Calu3 (cell line): ENCODE data around the gene TIAL1. TPM values are rescaled to one million over a fixed set of nuclear protein-coding genes. Genes with fewer than 3 reads are reported as not detected.

Experiments used
- BruUV-seq: library from RNA; stranded (reverse); fragments of 400-500 nt; replicated peaks from 2 replicates; lab custom pipeline; 2021; lab: Mats Ljungman, UMichigan
- CTCF ChIA-PET: fragments of 300-600 bp; sonication (Branson Sonifier 250); formaldehyde crosslinking; loops from one replicate; lab custom pipeline; 2022; ENCODE audit warnings: antibody characterized with exemption; lab: Charles Lee
- DNase-seq: peaks from one replicate; pipeline ENCODE4 v3.0.0; 2022
- H3K27ac Mint-ChIP-seq: one replicate; pipeline ENCODE4 v1.8.0; 2022; ENCODE audit warnings: mixed read lengths; ENCODE audit not compliant: unreplicated experiment
- H3K27me3 Mint-ChIP-seq: one replicate; pipeline ENCODE4 v1.8.0; 2022; ENCODE audit warnings: mixed read lengths; ENCODE audit not compliant: unreplicated experiment
- H3K36me3 Mint-ChIP-seq: one replicate; pipeline ENCODE4 v1.8.0; 2022; ENCODE audit warnings: mild to moderate bottlenecking, moderate library complexity, mixed read lengths; ENCODE audit not compliant: insufficient read depth, unreplicated experiment
- H3K4me1 Mint-ChIP-seq: one replicate; pipeline ENCODE4 v1.8.0; 2022; ENCODE audit warnings: mild to moderate bottlenecking, low read depth, mixed read lengths; ENCODE audit not compliant: unreplicated experiment
- H3K4me3 Mint-ChIP-seq: one replicate; pipeline ENCODE4 v1.8.0; 2022; ENCODE audit warnings: mild to moderate bottlenecking, low read depth, moderate library complexity, mixed read lengths; ENCODE audit not compliant: unreplicated experiment
- H3K9me3 Mint-ChIP-seq: one replicate; pipeline ENCODE4 v1.8.0; 2022; ENCODE audit warnings: low read depth, mixed read lengths; ENCODE audit not compliant: unreplicated experiment
- CTCF ChIP-seq: fragments of 200-600 bp; IDR thresholded peaks from one replicate; pipeline ENCODE4 v1.8.0; 2022; ENCODE audit warnings: antibody characterized with exemption; ENCODE audit not compliant: unreplicated experiment
- intact Hi-C: fragments of 100-400 bp; cut with micrococcal nuclease; formaldehyde crosslinking; loops from one replicate; pipeline ENCODE4 v1.10.0; 2022; ENCODE audit not compliant: unreplicated experiment
- total RNA-seq: library from RNA; stranded (reverse); gene quantifications from 2 replicates; pipeline ENCODE4 v1.2.3, GENCODE V29; 2022

TIAL1 gene
- total RNA-seq, 1 experiment from 2014 or later = 82.6 TPM

- CTCF ChIA-PET = interaction anchor here (0.7 to 1.1 kb wide), 2 partner anchors 403 to 1557 kb away, joined by 3 read pairs; no protein-coding TSS in a partner anchor
- peak; percentile 21 for TF ChIP-seq CTCF
- peak; percentile 22 for DNase-seq
- H3K9me3 Mint-ChIP-seq = no peaks in the 10 kb centered on the region
- H3K27ac Mint-ChIP-seq = no peak overlapping the region
- peaks cover under 1% of the 10 kb centered on the region for H3K36me3 Mint-ChIP-seq
- no peaks in the 10 kb centered on the region for H3K27me3 Mint-ChIP-seq
- no TSS peak for BruUV-seq
- intact Hi-C loops = no loop called here
- H3K4me3 Mint-ChIP-seq = no peak overlapping the region
- H3K4me1 Mint-ChIP-seq = no peaks in the 10 kb centered on the region
These were observed 5.7 kb upstream of the TIAL1 start for GRCh38 chr10:119602241-119603095.

- Mint-ChIP-seq H3K4me3 (no peak overlapping the region), H3K27ac (no peak overlapping the region), H3K36me3 (peaks cover 28% of the 10 kb centered on the region), H3K4me1 (peaks cover 20% of the 10 kb centered on the region), H3K27me3 (no peaks in the 10 kb centered on the region), H3K9me3 (no peaks in the 10 kb centered on the region)
- BruUV-seq = no TSS peak
- CTCF ChIA-PET = no interaction called here
- intact Hi-C loops = no loop called here
- no peak for TF ChIP-seq CTCF
- DNase-seq = no peak
These were observed 1.6 kb upstream of the TIAL1 start for GRCh38 chr10:119598397-119598796.

- intact Hi-C loops = no loop called here
- Mint-ChIP-seq H3K27me3 (no peaks in the 10 kb centered on the region), H3K27ac (no peak overlapping the region), H3K9me3 (no peaks in the 10 kb centered on the region), H3K4me3 (peak overlapping the region; percentile 89), H3K4me1 (peaks cover 20% of the 10 kb centered on the region), H3K36me3 (peaks cover 28% of the 10 kb centered on the region)
- TSS peak; percentile 77 for BruUV-seq
- DNase-seq = no peak
- no peak for TF ChIP-seq CTCF
- CTCF ChIA-PET = interaction anchor here (1.0 kb wide), 1 partner anchor 128 kb away, joined by 3 read pairs; the partner anchor contains the start of gene INPP5F
These were observed 832 bp upstream of the TIAL1 start for GRCh38 chr10:119597405-119598186.

GRCh38 chr10:119595676-119596515 lies 868 bp downstream of the TIAL1 start:
- CTCF ChIA-PET = interaction anchor here (0.6 to 0.7 kb wide), 2 partner anchors 56 to 63 kb away, joined by 3 to 4 read pairs; no protein-coding TSS in a partner anchor
- Mint-ChIP-seq H3K4me3 (peak overlapping the region; percentile 89), H3K36me3 (peaks cover 28% of the 10 kb centered on the region), H3K27me3 (no peaks in the 10 kb centered on the region), H3K4me1 (peaks cover 20% of the 10 kb centered on the region), H3K9me3 (no peaks in the 10 kb centered on the region), H3K27ac (peak overlapping the region; percentile 90)
- no peak for TF ChIP-seq CTCF
- intact Hi-C loops = loop anchor here (2.0 kb wide), 1 partner anchor 397 kb away; no protein-coding TSS in a partner anchor
- BruUV-seq = no TSS peak
- peak; percentile 6 for DNase-seq
